GM23338 (cell line): ENCODE results near the gene SARM1.

Source experiments
- CREB1 ChIP-seq: fragments of 250-450 bp; sonication (Bioruptor Pico); IDR thresholded peaks from 2 replicates; pipeline ENCODE4 v1.5.0; 2020; ENCODE audit warnings: low read depth, mild to moderate bottlenecking, moderate library complexity
- EZH2 ChIP-seq: fragments of 200-600 bp; sonication (generic); IDR thresholded peaks from one replicate; pipeline ENCODE4 v1.8.0; 2017; ENCODE audit warnings: antibody characterized with exemption, mild to moderate bottlenecking, low read depth; ENCODE audit not compliant: unreplicated experiment
- EZH2phosphoT487 ChIP-seq: fragments of 200-600 bp; sonication (generic); IDR thresholded peaks from one replicate; pipeline ENCODE4 v1.8.1; 2018; ENCODE audit warnings: antibody characterized with exemption; ENCODE audit not compliant: unreplicated experiment
- JUNB ChIP-seq: IDR thresholded peaks from one replicate; pipeline ENCODE4 v1.6.1; 2016; ENCODE audit warnings: antibody characterized with exemption; ENCODE audit not compliant: unreplicated experiment
- NANOG ChIP-seq: IDR thresholded peaks from 2 replicates; pipeline ENCODE4 v1.6.1; 2016; ENCODE audit warnings: antibody characterized with exemption, borderline replicate concordance
- POLR2AphosphoS5 ChIP-seq: IDR thresholded peaks from 2 replicates; pipeline ENCODE4 v1.6.1; 2016; ENCODE audit warnings: antibody characterized with exemption, low read depth
- STAT1 ChIP-seq: IDR thresholded peaks from one replicate; pipeline ENCODE4 v1.6.1; 2016; ENCODE audit warnings: antibody characterized with exemption; ENCODE audit not compliant: unreplicated experiment
- ZNF114 ChIP-seq: fragments of 250-450 bp; sonication (Bioruptor Pico); IDR thresholded peaks from 2 replicates; pipeline ENCODE4 v1.5.0; 2020; ENCODE audit warnings: mild to moderate bottlenecking, moderate library complexity
- ZNF331 ChIP-seq: fragments of 250-450 bp; sonication (Bioruptor Pico); IDR thresholded peaks from 2 replicates; pipeline ENCODE4 v1.5.0; 2020; ENCODE audit warnings: low read depth, mild to moderate bottlenecking, moderate library complexity
- TF ChIP-seq, protein P1 (sequence below), 2 experiments: fragments of 200-600 bp in 1 of 2; sonication (generic) in 1 of 2; conservative IDR thresholded peaks; 2 replicates each; pipeline versions ENCODE4 v1.5.1 to v1.6.1; 2016 to 2017; ENCODE audit warnings: antibody characterized with exemption in 2 of 2, low read depth in 2 of 2, mild to moderate bottlenecking in 2 of 2, moderate library complexity in 1 of 2
- TF ChIP-seq, protein P2 (sequence below): IDR thresholded peaks from one replicate; pipeline ENCODE4 v1.6.1; 2018; ENCODE audit warnings: antibody characterized with exemption; ENCODE audit not compliant: unreplicated experiment
- TF ChIP-seq, protein P3 (sequence below): IDR thresholded peaks from 2 replicates; pipeline ENCODE4 v1.6.1; 2016; ENCODE audit warnings: antibody characterized with exemption

DNA sequence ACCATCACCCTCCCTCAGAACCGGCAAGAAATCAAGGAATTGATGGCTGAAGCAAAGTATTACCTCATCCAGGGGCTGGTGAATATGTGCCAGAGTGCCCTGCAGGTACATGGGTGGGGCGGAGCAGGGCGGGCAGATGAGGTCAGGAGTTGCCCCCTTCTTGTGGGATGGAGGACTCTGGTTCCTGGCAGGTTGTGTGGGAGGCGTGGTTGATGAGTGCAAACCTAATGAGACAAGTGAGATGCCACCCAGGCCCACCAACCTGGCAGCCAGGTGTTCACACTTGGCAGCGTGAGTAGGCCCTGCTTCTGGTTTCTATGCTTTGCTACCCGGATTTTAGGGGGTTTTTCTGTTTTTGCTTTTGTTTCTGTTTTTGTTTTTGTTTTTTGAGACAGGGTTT is 31.1 kb upstream of the SARM1 start:
- TF ChIP-seq EZH2 (no peak), POLR2AphosphoS5 (no peak), ZNF114 (CRISPR knock-in tag) (no peak), CREB1 (CRISPR knock-in tag) (no peak), NANOG (no peak), STAT1 (no peak), EZH2phosphoT487 (no peak), JUNB (no peak), ZNF331 (CRISPR knock-in tag) (no peak)
- TF ChIP-seq, protein P1, sequence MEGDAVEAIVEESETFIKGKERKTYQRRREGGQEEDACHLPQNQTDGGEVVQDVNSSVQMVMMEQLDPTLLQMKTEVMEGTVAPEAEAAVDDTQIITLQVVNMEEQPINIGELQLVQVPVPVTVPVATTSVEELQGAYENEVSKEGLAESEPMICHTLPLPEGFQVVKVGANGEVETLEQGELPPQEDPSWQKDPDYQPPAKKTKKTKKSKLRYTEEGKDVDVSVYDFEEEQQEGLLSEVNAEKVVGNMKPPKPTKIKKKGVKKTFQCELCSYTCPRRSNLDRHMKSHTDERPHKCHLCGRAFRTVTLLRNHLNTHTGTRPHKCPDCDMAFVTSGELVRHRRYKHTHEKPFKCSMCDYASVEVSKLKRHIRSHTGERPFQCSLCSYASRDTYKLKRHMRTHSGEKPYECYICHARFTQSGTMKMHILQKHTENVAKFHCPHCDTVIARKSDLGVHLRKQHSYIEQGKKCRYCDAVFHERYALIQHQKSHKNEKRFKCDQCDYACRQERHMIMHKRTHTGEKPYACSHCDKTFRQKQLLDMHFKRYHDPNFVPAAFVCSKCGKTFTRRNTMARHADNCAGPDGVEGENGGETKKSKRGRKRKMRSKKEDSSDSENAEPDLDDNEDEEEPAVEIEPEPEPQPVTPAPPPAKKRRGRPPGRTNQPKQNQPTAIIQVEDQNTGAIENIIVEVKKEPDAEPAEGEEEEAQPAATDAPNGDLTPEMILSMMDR (conservative IDR thresholded peaks at IDR 0.05; ENCODE audit: low read depth in 2 of 2) = no peak
- TF ChIP-seq, protein P2, sequence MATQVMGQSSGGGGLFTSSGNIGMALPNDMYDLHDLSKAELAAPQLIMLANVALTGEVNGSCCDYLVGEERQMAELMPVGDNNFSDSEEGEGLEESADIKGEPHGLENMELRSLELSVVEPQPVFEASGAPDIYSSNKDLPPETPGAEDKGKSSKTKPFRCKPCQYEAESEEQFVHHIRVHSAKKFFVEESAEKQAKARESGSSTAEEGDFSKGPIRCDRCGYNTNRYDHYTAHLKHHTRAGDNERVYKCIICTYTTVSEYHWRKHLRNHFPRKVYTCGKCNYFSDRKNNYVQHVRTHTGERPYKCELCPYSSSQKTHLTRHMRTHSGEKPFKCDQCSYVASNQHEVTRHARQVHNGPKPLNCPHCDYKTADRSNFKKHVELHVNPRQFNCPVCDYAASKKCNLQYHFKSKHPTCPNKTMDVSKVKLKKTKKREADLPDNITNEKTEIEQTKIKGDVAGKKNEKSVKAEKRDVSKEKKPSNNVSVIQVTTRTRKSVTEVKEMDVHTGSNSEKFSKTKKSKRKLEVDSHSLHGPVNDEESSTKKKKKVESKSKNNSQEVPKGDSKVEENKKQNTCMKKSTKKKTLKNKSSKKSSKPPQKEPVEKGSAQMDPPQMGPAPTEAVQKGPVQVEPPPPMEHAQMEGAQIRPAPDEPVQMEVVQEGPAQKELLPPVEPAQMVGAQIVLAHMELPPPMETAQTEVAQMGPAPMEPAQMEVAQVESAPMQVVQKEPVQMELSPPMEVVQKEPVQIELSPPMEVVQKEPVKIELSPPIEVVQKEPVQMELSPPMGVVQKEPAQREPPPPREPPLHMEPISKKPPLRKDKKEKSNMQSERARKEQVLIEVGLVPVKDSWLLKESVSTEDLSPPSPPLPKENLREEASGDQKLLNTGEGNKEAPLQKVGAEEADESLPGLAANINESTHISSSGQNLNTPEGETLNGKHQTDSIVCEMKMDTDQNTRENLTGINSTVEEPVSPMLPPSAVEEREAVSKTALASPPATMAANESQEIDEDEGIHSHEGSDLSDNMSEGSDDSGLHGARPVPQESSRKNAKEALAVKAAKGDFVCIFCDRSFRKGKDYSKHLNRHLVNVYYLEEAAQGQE = no peak
- TF ChIP-seq, protein P3, sequence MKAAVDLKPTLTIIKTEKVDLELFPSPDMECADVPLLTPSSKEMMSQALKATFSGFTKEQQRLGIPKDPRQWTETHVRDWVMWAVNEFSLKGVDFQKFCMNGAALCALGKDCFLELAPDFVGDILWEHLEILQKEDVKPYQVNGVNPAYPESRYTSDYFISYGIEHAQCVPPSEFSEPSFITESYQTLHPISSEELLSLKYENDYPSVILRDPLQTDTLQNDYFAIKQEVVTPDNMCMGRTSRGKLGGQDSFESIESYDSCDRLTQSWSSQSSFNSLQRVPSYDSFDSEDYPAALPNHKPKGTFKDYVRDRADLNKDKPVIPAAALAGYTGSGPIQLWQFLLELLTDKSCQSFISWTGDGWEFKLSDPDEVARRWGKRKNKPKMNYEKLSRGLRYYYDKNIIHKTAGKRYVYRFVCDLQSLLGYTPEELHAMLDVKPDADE = no peak
